ENCODE measurements around the gene CTNNA3.

CTNNA3 gene

GRCh38 chr10:67114945-67115344 lies 581.0 kb downstream of the CTNNA3 start:
- DNase-seq (ENCODE audit: low read depth), result no peak

GRCh38 chr10:67112765-67113164 lies 583.2 kb downstream of the CTNNA3 start:
- no peak for DNase-seq (ENCODE audit: low read depth)

- DNase-seq (ENCODE audit: low read depth), result no peak
These were observed 585.7 kb downstream of the CTNNA3 start for GRCh38 chr10:67110286-67110685.

DNA sequence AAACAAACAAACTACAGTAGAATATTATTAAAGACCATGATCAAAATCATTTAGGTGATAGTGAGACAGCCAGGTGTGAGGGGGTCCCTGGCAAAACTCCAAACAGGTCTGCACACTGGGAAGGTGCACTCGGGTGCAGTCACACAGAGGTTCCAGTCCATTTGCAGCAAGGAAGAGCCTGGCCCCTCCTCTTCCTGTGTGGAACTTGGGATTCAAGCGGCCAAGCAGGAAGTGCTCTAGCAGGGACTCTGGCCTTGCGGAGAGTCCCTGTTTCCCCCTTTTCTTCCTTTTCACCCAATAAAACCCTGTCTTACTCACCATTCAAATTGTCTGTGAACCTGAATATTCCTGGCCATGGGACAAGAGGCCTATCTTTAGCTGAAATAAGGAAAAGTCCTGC lies 588.3 kb downstream of the CTNNA3 start:
- DNase-seq (ENCODE audit: low read depth), result no peak

DNA sequence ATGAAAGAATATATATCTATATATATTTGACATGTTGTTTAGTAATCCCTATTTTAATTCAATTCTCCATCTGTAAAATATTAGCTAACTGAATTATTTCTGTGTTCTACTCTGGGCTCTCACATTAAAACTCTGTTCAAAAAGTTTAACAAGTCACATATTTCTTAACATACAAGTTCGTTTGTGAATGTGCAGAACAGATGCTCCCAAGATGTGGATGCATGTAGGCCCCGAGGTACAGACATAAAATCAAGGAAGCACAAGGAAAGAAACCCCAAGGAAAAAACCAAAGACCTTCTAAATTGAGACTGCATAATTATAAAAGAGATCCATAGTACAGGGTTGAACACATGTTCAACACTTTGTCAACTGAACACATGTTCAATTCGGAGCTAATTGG lies 595.0 kb downstream of the CTNNA3 start:
- no peak for DNase-seq (ENCODE audit: low read depth)

DNA sequence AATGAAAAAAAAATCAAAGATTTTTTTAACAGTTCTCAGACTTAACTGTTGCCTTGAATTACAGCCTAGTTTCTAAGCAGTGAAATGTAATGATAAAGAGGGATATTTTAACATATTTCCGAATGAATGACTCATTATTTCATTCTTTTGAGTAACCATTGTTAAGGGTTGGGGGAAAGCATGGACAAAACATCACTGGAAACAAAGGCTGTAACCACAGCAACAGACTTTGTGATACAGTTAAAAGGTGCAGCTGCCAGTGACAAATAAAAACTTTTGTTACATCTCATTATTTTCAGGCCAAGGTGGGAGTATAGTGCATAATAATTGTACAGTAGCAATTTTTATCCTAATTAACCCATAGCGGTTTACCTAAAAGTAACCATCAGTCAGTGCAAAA lies 597.5 kb downstream of the CTNNA3 start:
- no peak for DNase-seq (ENCODE audit: low read depth)

DNA sequence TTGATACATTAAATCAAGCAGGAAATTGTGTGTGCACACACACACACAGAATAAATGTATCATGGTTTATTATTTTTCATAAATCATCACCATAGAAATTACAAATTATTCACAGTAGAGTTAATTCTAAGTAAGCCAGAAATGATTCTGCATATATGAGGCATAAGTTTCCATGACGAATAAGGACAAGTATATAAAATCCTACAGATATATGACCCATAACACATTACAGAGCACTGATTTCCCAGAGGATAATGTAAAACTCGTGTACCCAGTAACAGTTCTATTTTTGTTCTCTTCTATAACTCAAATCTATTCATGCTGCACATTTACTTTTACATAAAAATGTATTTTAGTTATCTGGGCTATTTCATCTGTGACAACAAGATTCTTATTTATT lies 600.5 kb downstream of the CTNNA3 start:
- no peak for DNase-seq (ENCODE audit: low read depth)

- no peak for DNase-seq (ENCODE audit: low read depth)
These were observed 608.0 kb downstream of the CTNNA3 start for GRCh38 chr10:67088036-67088435.

GRCh38 chr10:67087135-67087425 lies 608.9 kb downstream of the CTNNA3 start:
- no peak for DNase-seq (ENCODE audit: low read depth)

DNA sequence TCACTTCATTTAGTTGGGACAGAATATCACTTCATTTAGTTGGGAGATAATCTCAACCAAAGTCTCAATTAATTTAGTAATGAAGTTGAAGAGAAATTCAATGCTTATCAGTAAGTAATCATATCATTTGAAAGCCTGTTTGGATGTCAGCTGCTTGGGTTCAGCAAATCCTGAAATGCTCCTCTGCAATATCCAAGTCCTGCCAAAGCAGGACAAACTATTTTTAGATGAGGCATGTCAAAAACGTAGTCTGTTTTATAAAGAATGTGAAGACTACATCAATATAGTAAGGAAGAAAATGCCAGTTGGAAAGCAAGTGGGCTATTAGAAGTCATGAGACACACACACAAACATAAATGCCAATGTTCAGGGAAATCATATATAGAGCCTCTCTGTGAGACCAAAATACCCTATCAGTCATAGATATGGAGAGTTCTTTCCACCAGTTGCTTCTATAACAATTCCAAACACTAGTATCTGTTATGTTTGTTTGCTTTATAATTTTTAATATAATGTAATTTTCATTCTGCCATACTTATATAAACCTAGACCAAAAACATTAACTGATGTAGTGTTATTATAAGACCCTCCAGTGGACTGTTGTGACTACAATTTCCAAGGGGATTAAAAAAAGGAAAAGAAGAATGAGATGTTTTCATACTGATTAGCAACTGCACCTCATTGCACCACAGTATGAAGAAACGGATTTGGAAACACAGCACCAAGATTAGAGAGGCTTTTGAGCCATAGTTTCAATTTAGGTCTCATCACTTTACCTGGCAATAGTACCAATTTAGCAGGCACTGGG lies 609.5 kb downstream of the CTNNA3 start:
- no peak for DNase-seq (ENCODE audit: low read depth)

- no peak for DNase-seq (ENCODE audit: low read depth)
These were observed 616.9 kb downstream of the CTNNA3 start for GRCh38 chr10:67079126-67079525.

DNA sequence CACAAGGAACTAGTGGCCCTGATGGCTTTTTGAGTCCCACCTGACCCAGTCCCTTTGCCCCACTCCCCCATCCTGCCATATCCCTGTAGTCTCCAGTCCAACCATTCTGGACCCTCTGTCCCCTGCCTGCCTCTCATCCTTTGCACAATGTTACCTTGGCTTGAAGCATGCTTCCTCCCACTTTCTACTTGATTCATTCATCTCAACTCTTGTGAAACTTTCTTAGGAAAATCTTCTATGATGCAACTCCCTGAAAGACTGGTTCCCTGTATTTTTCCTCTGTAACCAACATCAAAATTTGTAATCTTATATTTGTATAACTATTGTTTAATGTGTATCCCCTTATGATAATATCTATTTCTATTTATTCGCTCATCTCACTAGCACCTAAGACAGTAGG lies 618.6 kb downstream of the CTNNA3 start:
- no peak for DNase-seq (ENCODE audit: low read depth)

DNA sequence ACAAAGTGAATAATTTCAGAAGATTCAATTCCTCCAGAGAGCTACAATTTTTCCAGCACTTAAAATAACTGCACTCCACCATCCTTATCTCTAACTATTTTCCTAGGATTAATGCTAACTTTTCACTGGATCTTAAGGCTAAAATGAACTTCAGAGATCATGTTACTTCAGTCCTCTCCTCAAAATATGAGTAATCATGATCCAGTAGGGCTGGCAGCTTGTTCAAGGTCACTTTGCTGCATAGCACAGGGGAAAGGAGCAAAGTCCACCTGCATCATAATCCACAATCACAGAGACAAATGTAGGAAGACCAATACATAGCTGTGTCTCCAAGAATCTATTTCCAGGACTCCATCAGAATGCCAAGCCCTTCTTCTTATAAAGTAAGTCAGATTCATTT lies 619.9 kb downstream of the CTNNA3 start:
- DNase-seq (ENCODE audit: low read depth), result no peak

- no peak for DNase-seq (ENCODE audit: low read depth)
These were observed 620.5 kb downstream of the CTNNA3 start for GRCh38 chr10:67075491-67075971.

GRCh38 chr10:67072654-67073053 lies 623.3 kb downstream of the CTNNA3 start:
- no peak for DNase-seq (ENCODE audit: low read depth)

DNA sequence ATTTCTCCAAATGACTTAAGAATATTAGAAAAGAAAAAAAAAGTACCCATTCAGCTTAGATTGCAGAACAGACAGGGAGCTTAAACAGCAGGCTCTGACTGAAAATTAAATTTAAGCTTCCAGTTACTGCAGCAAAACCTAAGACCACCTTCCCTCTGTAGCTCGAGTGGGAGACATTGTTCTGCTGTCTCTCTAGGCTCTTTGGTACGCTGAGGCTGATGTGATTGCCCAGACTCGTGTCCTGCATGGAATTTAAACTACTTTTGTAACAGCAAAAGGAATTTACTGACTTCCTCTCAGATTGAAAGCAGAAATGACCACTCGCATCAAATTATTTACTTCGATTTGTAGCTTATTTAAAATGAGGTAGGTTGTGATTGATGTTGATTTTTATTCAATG lies 645.6 kb downstream of the CTNNA3 start:
- DNase-seq (ENCODE audit: low read depth), result no peak

- no peak for DNase-seq (ENCODE audit: low read depth)
These were observed 646.0 kb downstream of the CTNNA3 start for GRCh38 chr10:67049988-67050387.

GRCh38 chr10:67046507-67046906 lies 649.5 kb downstream of the CTNNA3 start:
- no peak for DNase-seq (ENCODE audit: low read depth)

DNA sequence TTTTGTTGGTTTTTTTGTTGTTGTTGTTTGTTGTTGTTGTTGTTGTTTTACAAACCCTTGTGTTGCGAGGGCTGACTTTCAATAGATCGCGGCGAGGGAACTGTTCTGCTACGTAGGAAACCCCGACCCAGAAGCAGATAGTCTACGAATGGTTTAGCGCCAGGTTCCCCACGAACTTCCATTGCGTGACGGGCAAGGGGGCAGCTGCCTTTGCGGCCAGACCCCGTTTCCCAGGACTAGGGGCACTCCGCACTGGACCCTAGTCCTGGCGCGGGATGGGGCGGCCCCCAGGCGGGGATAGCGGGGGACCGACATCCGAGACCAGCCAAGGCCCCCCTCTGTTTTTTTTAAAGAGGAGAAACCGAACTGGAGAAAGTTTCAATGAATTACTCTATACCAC lies 650.6 kb downstream of the CTNNA3 start:
- no peak for DNase-seq (ENCODE audit: low read depth)

GRCh38 chr10:67043041-67043440 lies 653.0 kb downstream of the CTNNA3 start:
- DNase-seq (ENCODE audit: low read depth), result no peak

- no peak for DNase-seq (ENCODE audit: low read depth)
These were observed 659.2 kb downstream of the CTNNA3 start for GRCh38 chr10:67036808-67037207.

- no peak for DNase-seq (ENCODE audit: low read depth)
These were observed 662.1 kb downstream of the CTNNA3 start for GRCh38 chr10:67033878-67034277.

- no peak for DNase-seq (ENCODE audit: low read depth)
These were observed 673.9 kb downstream of the CTNNA3 start for GRCh38 chr10:67022099-67022498.

- no peak for DNase-seq (ENCODE audit: low read depth)
These were observed 678.8 kb downstream of the CTNNA3 start for GRCh38 chr10:67017218-67017617.
